ENCODE data around the gene EIF4EBP2. TPM values are rescaled to one million over a fixed set of nuclear protein-coding genes. Genes with fewer than 3 reads are reported as not detected.

The EIF4EBP2 gene
- total RNA-seq, 1 donor: 46.0 TPM

DNA sequence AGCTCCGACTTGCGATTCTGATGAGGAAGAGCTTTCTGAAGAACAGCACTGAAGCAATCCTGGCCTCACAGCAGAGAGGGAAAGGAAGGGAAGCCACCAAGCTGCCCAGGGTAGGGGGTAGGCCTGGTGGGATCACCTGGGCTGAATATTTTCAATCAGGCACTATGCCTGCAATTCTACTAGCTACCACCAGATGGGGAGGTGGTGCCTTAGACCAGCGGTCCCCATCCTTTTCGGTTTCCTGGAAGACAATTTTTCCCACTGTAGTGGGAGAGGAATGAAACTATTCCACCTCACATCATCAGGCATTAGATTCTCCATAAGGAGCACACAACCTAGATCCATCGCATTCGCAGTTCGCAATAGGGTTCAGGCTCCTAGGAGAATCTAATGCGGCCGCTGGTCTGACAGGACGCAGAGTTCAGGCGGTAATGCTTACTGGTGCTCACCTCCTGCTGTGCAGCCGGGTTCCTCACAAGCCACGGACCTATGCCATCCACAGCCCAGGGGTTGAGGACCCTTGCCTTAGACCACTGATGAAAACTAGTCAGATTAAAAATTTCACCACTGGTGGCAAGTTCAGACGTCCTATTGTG is 24.3 kb upstream of the EIF4EBP2 start:
- H3K4me2 ChIP-seq (ENCODE audit: insufficient read depth, low read length): no peak overlapping the region
- no peaks in the 10 kb centered on the region for H3K9me3 ChIP-seq (ENCODE audit: low read depth, low read length)
- H3K4me1 ChIP-seq (ENCODE audit: insufficient read depth, low read length): peaks cover 21% of the 10 kb centered on the region
- H4K20me1 ChIP-seq (ENCODE audit: insufficient read depth, low read length): peaks cover 3% of the 10 kb centered on the region
- no peaks in the 10 kb centered on the region for H3K27me3 ChIP-seq (ENCODE audit: insufficient read depth, low read length)
- no peak overlapping the region for H3K27ac ChIP-seq (ENCODE audit: low read depth, low read length)
- no peaks in the 10 kb centered on the region for H3K36me3 ChIP-seq (ENCODE audit: insufficient read depth, low read length)
- H2AFZ ChIP-seq (ENCODE audit: low read length): no peak overlapping the region
- H3K79me2 ChIP-seq (ENCODE audit: insufficient read depth, low read length): no peaks in the 10 kb centered on the region
- DNase-seq (ENCODE audit: insufficient read length, low spot score, missing footprints): peak; percentile 71
- TF ChIP-seq, protein P1, sequence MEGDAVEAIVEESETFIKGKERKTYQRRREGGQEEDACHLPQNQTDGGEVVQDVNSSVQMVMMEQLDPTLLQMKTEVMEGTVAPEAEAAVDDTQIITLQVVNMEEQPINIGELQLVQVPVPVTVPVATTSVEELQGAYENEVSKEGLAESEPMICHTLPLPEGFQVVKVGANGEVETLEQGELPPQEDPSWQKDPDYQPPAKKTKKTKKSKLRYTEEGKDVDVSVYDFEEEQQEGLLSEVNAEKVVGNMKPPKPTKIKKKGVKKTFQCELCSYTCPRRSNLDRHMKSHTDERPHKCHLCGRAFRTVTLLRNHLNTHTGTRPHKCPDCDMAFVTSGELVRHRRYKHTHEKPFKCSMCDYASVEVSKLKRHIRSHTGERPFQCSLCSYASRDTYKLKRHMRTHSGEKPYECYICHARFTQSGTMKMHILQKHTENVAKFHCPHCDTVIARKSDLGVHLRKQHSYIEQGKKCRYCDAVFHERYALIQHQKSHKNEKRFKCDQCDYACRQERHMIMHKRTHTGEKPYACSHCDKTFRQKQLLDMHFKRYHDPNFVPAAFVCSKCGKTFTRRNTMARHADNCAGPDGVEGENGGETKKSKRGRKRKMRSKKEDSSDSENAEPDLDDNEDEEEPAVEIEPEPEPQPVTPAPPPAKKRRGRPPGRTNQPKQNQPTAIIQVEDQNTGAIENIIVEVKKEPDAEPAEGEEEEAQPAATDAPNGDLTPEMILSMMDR (IDR thresholded peaks at IDR 0.05; ENCODE audit: extremely low read depth, low read depth, low read length): peak; percentile 53
- H3K4me3 ChIP-seq (ENCODE audit: insufficient read depth, low read length): no peak overlapping the region

DNA sequence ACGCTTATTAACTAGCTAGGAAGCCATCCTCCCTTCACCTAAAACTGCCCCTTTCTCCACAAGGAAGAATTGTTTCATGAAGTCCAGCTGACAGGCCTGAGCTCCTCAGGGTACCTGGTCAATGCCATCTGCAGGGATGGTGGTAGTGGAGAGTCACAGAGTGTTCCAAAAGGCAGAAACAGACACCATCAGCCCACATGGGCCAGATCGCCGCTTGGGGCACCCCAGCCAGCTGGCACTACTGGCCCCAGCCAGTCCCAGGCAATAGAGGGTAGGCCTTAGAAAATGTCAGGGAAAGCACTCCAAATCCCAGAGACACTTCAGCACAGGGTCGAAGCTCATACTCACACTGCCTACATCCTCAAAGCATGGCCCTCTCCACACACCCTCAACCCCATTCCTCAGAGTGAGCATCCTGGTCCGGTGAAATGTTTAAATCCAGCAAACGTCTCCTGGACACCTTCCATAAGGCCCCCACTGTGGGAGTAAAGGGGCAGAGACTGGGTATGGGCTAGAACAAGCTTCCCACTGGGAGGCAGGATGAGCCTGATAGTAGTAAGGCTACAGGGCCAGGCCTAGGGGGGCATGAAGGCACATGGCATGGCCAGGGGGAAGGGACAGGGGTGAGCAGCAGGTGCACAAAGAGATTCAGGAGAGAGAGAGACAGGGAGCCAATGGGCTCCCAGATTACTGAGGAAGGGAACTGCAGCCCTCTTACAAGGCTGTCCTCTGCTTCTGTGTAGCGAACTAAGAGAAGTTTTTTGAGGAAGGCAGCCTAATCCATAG is 23.4 kb upstream of the EIF4EBP2 start:
- peak; percentile 74 for DNase-seq (ENCODE audit: insufficient read length, low spot score, missing footprints)
- Histone ChIP-seq H3K4me1 (ENCODE audit: insufficient read depth, low read length) (peaks cover 21% of the 10 kb centered on the region), H3K4me2 (ENCODE audit: insufficient read depth, low read length) (peak overlapping the region; percentile 99), H4K20me1 (ENCODE audit: insufficient read depth, low read length) (peaks cover 3% of the 10 kb centered on the region), H3K4me3 (ENCODE audit: insufficient read depth, low read length) (no peak overlapping the region), H3K36me3 (ENCODE audit: insufficient read depth, low read length) (no peaks in the 10 kb centered on the region), H3K79me2 (ENCODE audit: insufficient read depth, low read length) (no peaks in the 10 kb centered on the region), H3K9me3 (ENCODE audit: low read depth, low read length) (no peaks in the 10 kb centered on the region), H3K27me3 (ENCODE audit: insufficient read depth, low read length) (no peaks in the 10 kb centered on the region), H3K27ac (ENCODE audit: low read depth, low read length) (no peak overlapping the region), H2AFZ (ENCODE audit: low read length) (no peak overlapping the region)
- TF ChIP-seq, protein P1 (IDR thresholded peaks at IDR 0.05; ENCODE audit: extremely low read depth, low read depth, low read length): no peak

DNA sequence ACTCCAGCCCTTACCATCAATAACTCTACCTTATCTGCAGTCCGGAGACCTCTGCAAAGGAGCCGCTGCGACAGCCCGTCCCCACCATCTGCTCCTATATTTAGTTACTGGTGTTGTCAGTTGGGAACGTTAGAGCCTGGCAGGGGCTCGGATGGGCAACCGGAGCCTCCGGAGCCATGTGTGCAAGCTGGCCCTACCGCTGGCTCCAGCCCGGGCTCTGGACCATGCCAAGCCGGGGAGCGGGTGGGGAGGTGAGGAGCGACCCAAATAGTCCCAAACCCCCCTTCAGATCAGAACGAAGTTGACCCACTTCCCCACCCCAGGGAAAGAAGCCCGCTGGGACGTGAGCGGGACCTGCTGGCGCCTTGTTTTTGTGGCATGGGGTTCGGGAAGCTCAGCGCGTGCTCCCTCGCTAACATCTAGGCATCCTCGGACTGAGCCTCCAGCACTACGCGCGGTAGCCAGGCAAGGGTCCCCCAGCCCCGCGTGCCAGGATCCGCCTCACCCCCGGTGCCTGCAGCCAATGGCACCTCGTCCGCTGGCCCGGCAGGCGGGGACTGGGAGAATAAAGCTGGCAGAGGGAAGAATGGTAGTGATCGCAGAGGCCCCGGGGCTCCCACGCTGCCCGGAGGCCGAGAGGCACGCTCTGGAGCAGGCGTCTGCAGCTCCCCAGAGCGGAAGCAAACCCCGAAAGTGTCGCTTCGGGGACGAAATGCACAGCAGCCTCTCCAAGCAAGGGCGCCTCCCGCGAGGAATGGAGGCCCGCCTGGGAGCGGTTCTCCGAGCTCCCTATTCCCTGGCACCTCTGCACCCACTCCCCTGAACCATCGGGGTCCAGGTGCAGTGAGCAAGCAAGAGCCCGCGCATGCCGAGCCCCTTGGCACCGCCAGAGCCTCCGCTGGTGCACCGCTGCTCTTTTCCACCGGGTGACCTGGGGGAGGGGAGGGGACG is 22.2 kb upstream of the EIF4EBP2 start:
- no peaks in the 10 kb centered on the region for H3K36me3 ChIP-seq (ENCODE audit: insufficient read depth, low read length)
- H3K4me3 ChIP-seq (ENCODE audit: insufficient read depth, low read length): peak overlapping the region; percentile 88
- DNase-seq (ENCODE audit: insufficient read length, low spot score, missing footprints): peak; percentile 93
- H3K79me2 ChIP-seq (ENCODE audit: insufficient read depth, low read length): no peaks in the 10 kb centered on the region
- H3K4me1 ChIP-seq (ENCODE audit: insufficient read depth, low read length): peaks cover 21% of the 10 kb centered on the region
- TF ChIP-seq, protein P1 (IDR thresholded peaks at IDR 0.05; ENCODE audit: extremely low read depth, low read depth, low read length): no peak
- H3K4me2 ChIP-seq (ENCODE audit: insufficient read depth, low read length): peak overlapping the region; percentile 99
- H3K27me3 ChIP-seq (ENCODE audit: insufficient read depth, low read length): no peaks in the 10 kb centered on the region
- H3K9me3 ChIP-seq (ENCODE audit: low read depth, low read length): no peaks in the 10 kb centered on the region
- peaks cover 3% of the 10 kb centered on the region for H4K20me1 ChIP-seq (ENCODE audit: insufficient read depth, low read length)
- H2AFZ ChIP-seq (ENCODE audit: low read length): peak overlapping the region; percentile 96
- H3K27ac ChIP-seq (ENCODE audit: low read depth, low read length): no peak overlapping the region

Measured in osteoblast (primary cell).